Colonic mucosa (tissue), 4 donors: Measurements from ENCODE around the gene ARHGAP25. TPM values are rescaled to one million over a fixed set of nuclear protein-coding genes. Genes with fewer than 3 reads are reported as not detected.

ENCODE experiments used
- DNase-seq: peaks from one replicate; pipeline ENCODE4 v3.0.0-alpha.2; 2020
- H3K27ac ChIP-seq: fragments of 200-600 bp; one replicate; pipeline ENCODE4 v1.8.0; 2021
- H3K27me3 ChIP-seq: fragments of 200-600 bp; one replicate; pipeline ENCODE4 v1.8.0; 2021
- H3K36me3 ChIP-seq: fragments of 200-600 bp; one replicate; pipeline ENCODE4 v1.8.0; 2021
- H3K4me1 ChIP-seq: fragments of 200-600 bp; one replicate; pipeline ENCODE4 v1.8.0; 2021; ENCODE audit warnings: mild to moderate bottlenecking
- H3K4me3 ChIP-seq: fragments of 200-600 bp; one replicate; pipeline ENCODE4 v1.8.0; 2021
- H3K9ac ChIP-seq, 2 donors: one replicate each; pipeline ENCODE4 v1.7.0; 2013; ENCODE audit warnings: control low read depth in 2 of 2, low read depth in 2 of 2, low read length in 2 of 2
- H3K9me3 ChIP-seq: fragments of 200-600 bp; one replicate; pipeline ENCODE4 v1.8.0; 2021
- intact Hi-C: fragments of 100-400 bp; cut with DNase I; formaldehyde crosslinking; loops from one replicate; pipeline ENCODE4 v1.14.1; 2022
- total RNA-seq, 2 donors: library from RNA; stranded (reverse); fragmentation: NEBNext Ultra II Directional in 1 of 2; extraction: Animal tissue kit (Norgen Biotek cat#: 25700) in 1 of 2; gene quantifications; one replicate each; pipeline ENCODE4 v1.2.1, GENCODE V29; 2021
- TF ChIP-seq, protein P1 (sequence below): fragments of 200-600 bp; IDR thresholded peaks from one replicate; pipeline ENCODE4 v1.8.0; 2022; ENCODE audit warnings: antibody characterized with exemption, mild to moderate bottlenecking
- donor health status: healthy.
- donor health status: DM: no; HTN: no; CAD: no.
- donor health status: DM: no; HTN: no; CAD: no.

The ARHGAP25 gene
- total RNA-seq, 2 donors from 2014 or later, result 3.6 to 3.7 TPM

DNA sequence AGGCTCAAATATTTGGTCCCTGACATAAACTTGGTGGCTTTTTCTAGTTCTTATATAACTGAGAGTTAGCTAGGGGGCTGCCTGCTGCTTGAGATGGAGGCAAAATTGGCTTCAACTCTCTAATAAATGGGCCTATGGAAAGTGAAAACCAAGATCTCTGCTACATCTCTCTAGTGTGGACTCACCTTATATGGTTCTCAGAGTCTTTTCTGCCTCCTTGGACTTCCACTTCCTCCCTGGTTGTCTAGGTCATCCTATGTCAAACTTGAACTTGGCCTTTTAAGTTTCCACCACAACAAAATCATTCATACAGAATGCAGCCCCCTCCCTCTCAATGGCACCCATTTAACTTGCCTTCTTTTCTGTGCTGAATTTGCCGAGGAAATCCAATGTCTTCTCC, 23.9 kb upstream of the ARHGAP25 start:
- Histone ChIP-seq H3K27me3 (no peaks in the 10 kb centered on the region), H3K27ac (no peak overlapping the region), H3K9me3 (no peaks in the 10 kb centered on the region), H3K36me3 (no peaks in the 10 kb centered on the region), H3K4me1 (no peaks in the 10 kb centered on the region), H3K4me3 (no peak overlapping the region), H3K9ac (no peak overlapping the region)
- no peak for DNase-seq
- intact Hi-C loops, result no loop called here
- TF ChIP-seq, protein P1, sequence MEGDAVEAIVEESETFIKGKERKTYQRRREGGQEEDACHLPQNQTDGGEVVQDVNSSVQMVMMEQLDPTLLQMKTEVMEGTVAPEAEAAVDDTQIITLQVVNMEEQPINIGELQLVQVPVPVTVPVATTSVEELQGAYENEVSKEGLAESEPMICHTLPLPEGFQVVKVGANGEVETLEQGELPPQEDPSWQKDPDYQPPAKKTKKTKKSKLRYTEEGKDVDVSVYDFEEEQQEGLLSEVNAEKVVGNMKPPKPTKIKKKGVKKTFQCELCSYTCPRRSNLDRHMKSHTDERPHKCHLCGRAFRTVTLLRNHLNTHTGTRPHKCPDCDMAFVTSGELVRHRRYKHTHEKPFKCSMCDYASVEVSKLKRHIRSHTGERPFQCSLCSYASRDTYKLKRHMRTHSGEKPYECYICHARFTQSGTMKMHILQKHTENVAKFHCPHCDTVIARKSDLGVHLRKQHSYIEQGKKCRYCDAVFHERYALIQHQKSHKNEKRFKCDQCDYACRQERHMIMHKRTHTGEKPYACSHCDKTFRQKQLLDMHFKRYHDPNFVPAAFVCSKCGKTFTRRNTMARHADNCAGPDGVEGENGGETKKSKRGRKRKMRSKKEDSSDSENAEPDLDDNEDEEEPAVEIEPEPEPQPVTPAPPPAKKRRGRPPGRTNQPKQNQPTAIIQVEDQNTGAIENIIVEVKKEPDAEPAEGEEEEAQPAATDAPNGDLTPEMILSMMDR, result no peak

DNA sequence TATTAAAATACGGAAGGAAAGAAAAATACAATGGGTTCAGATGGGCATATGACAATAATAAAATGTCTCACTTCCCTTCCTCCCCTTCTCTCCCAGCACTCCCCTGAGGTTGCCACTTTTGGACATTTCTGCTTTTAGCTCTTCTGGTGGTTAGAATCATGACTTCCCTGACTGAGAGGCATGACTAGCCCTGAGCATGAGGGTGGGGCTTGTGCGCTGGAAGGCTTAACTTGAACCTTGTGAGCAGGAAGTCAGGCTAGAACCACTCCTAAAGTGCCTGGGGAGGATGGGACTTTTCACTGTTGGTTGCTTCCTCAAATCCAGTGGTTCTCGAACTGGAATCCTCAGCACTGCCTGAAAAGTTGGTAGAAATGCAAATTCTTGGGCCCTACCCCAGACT, 19.7 kb upstream of the ARHGAP25 start:
- H3K27ac ChIP-seq, result peak overlapping the region; percentile 33
- intact Hi-C loops, result loop anchor here (5.0 kb wide), 2 partner anchors 228 to 253 kb away; no protein-coding TSS in a partner anchor
- TF ChIP-seq, protein P1, result no peak

GRCh38 chr2:68715353-68716041, 19.1 kb upstream of the ARHGAP25 start:
- H3K4me1 ChIP-seq, result no peaks in the 10 kb centered on the region
- no peak overlapping the region for H3K9ac ChIP-seq
- TF ChIP-seq, protein P1, result peak; percentile 64
- H3K27ac ChIP-seq, result peak overlapping the region; percentile 33
- H3K9me3 ChIP-seq, result no peaks in the 10 kb centered on the region
- H3K36me3 ChIP-seq, result no peaks in the 10 kb centered on the region
- H3K4me3 ChIP-seq, result no peak overlapping the region
- peak; percentile 66 for DNase-seq
- intact Hi-C loops, result loop anchor here (5.0 kb wide), 2 partner anchors 228 to 253 kb away; no protein-coding TSS in a partner anchor
- no peaks in the 10 kb centered on the region for H3K27me3 ChIP-seq

More for the DNA sequence above, 19.7 kb upstream of the ARHGAP25 start:
- Histone ChIP-seq H3K4me1 (no peaks in the 10 kb centered on the region), H3K4me3 (no peak overlapping the region), H3K9me3 (no peaks in the 10 kb centered on the region), H3K27me3 (no peaks in the 10 kb centered on the region), H3K9ac (no peak overlapping the region), H3K36me3 (no peaks in the 10 kb centered on the region)
- peak; percentile 70 for DNase-seq

- no peaks in the 10 kb centered on the region for H3K36me3 ChIP-seq
- DNase-seq, result no peak
- H3K27ac ChIP-seq, result no peak overlapping the region
- H3K4me1 ChIP-seq, result no peaks in the 10 kb centered on the region
- TF ChIP-seq, protein P1, result no peak
- H3K27me3 ChIP-seq, result no peaks in the 10 kb centered on the region
- H3K9ac ChIP-seq, result no peak overlapping the region
- intact Hi-C loops, result loop anchor here (5.0 kb wide), 2 partner anchors 229 to 254 kb away; no protein-coding TSS in a partner anchor
- no peaks in the 10 kb centered on the region for H3K9me3 ChIP-seq
- H3K4me3 ChIP-seq, result no peak overlapping the region
These were observed 17.9 kb upstream of the ARHGAP25 start for GRCh38 chr2:68716604-68717304.

DNA sequence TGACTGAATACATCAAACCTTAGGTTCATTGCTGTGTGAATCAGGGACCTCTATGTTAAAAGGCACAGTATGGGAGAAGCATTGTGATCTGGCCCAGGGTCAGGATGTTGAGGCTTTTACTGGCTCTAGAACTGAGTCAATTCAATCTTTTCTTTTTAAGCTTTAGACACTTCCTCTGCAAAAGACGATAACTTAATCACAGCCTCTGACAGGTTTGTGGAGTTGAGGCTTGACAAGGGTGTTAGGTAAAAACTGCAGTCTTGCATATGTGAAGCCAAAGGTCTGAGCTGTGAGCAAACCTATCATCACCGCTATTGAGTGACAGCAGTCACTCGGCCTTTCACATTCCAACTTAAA, 17.3 kb upstream of the ARHGAP25 start:
- H3K27me3 ChIP-seq, result no peaks in the 10 kb centered on the region
- H3K27ac ChIP-seq, result no peak overlapping the region
- no peak for DNase-seq
- no peak overlapping the region for H3K9ac ChIP-seq
- no peaks in the 10 kb centered on the region for H3K9me3 ChIP-seq
- TF ChIP-seq, protein P1, result no peak
- H3K36me3 ChIP-seq, result no peaks in the 10 kb centered on the region
- no peak overlapping the region for H3K4me3 ChIP-seq
- peaks cover 3% of the 10 kb centered on the region for H3K4me1 ChIP-seq
- intact Hi-C loops, result loop anchor here (5.0 kb wide), 2 partner anchors 230 to 255 kb away; no protein-coding TSS in a partner anchor
